ENCODE data around the gene EDC4.
A peak's percentile ranks its signal among the peaks of the same experiment; 100 is the strongest.

DNA sequence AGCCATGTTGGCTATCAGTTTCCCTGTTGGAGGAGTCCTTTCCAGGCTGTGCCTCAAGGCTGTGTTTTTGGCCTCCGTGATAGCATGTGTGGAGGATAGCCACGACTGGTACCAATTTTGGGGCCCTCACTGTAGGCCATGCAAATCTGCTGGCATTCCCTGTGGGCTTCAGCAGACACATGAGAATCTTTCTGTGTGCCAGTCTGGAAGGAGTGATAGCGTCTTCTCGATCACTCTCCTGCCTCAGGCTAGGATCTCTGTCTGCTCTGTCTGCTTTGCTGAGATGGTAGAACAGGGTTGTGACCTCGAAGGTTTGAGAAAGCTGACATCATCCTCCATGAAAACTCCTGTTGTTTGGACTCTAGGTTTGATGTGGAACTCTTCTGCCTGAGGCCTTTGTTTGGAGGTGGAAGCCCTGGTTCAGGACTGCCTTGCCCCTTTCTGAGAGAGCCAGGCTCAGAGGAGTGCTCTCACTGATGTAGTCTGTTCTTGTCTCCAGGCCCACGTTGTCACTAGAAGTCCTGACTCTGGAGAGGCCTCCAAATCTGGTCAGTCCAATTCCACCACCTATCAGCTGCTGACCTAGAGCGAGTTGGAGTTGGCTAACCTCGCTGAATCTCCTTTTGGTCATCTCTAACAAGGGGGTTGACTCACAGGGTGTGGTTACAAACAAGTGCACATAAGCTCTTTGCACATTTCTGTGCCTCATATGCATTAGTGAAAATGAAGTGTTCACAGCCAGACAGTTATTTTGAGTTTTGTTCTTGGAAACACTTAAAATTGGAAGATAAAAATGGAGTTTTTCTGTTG, 12.1 kb upstream of the EDC4 start:
- TF ChIP-seq, protein P1, sequence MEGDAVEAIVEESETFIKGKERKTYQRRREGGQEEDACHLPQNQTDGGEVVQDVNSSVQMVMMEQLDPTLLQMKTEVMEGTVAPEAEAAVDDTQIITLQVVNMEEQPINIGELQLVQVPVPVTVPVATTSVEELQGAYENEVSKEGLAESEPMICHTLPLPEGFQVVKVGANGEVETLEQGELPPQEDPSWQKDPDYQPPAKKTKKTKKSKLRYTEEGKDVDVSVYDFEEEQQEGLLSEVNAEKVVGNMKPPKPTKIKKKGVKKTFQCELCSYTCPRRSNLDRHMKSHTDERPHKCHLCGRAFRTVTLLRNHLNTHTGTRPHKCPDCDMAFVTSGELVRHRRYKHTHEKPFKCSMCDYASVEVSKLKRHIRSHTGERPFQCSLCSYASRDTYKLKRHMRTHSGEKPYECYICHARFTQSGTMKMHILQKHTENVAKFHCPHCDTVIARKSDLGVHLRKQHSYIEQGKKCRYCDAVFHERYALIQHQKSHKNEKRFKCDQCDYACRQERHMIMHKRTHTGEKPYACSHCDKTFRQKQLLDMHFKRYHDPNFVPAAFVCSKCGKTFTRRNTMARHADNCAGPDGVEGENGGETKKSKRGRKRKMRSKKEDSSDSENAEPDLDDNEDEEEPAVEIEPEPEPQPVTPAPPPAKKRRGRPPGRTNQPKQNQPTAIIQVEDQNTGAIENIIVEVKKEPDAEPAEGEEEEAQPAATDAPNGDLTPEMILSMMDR (IDR thresholded peaks at IDR 0.05) = no peak
- TF ChIP-seq POLR2A (IDR thresholded peaks at IDR 0.05) (no peak), EP300 (IDR thresholded peaks at IDR 0.05) (no peak), POLR2AphosphoS5 (IDR thresholded peaks at IDR 0.05) (peak; percentile 15)

All from gastroesophageal sphincter (tissue), 3 donors.